ENCODE measurements around the gene DPPA5.
"Not testable (repeated sequence)": the region's sequence is repeated elsewhere in the genome, so short reads cannot be mapped to it uniquely, and the experiment has no call there.

The DPPA5 gene

DNA sequence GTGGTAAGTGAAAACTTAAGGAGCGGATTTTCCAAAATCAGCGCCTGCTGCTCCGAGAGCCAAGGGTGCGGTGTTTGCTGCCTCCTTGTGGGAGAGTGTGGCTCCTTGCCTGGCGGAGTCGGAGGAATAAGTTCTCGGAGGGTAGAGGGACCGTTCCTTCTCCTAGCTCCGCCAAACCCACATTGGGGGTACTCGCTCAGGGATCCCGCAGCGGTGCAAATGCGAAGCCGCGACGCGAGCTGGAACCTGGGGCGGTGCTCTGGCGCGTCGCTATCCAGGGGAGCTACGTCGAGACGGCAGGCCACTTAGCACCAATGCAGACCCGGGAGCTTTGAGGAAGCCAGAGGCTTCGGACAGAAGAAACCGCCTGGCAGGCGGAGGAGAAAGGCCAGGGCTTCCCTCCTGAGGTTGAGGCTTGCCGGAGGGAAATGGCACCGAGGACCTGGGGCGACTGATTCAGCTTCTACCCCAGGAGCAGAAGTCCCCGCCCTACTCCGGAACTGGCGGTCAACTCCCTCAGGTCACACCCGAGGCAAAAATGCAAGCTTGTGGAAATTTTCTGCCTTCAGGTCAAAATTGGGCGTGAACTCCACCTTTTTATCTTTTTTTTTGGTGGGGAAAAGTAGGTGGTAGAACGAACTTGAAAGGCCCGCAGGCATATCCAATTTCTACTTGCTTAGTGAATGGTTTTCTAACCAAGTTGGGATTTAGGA lies 34.9 kb upstream of the DPPA5 start:
- Histone ChIP-seq H3K36me3 (ENCODE audit: control insufficient read depth in 1 of 2, insufficient read depth in 2 of 2, low read length in 2 of 2) (no peaks in the 10 kb centered on the region), H3K9me3 (ENCODE audit: insufficient read depth, low read depth, low read length) (peaks cover 2% of the 10 kb centered on the region)

DNA sequence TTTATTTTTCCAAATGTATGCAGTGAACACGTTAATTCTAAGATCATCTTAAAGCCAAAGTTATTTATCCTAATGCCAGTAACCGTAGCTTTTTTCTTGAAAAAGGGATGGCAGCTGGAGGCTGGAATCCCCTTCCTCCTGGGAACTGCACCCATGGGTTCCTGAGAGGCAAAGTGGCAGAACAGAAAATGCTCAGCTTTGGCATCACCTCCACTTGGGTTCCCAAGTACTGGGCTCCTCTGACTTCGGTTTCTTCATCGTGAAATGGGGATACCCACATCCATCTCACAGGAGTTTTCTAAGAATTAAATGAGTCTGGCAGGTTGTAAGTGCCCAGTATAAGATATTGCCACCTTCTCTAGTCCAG lies 34.3 kb upstream of the DPPA5 start:
- no peaks in the 10 kb centered on the region for H3K27me3 ChIP-seq (ENCODE audit: insufficient read depth, low read length)
- H3K23ac ChIP-seq (ENCODE audit: low read length) = no peak overlapping the region
- no peak overlapping the region for H2BK12ac ChIP-seq (ENCODE audit: low read length)
- no peak for DNase-seq
- no peak overlapping the region for H3K4me3 ChIP-seq (ENCODE audit: low read depth, low read length)
- WGBS (ENCODE audit: extremely low coverage, insufficient coverage, insufficient read length) = no CpG with 5 or more reads among the region's 4 CpGs
- peaks cover 2% of the 10 kb centered on the region for H3K79me1 ChIP-seq (ENCODE audit: low read length)
- H2BK5ac ChIP-seq (ENCODE audit: low read depth, low read length, poor library complexity) = no peak overlapping the region
- no peak overlapping the region for H3K18ac ChIP-seq (ENCODE audit: low read length)
- no peaks in the 10 kb centered on the region for H3K79me2 ChIP-seq (ENCODE audit: control insufficient read depth, insufficient read depth, low read length, poor library complexity)
- no peaks in the 10 kb centered on the region for H3K36me3 ChIP-seq (ENCODE audit: control insufficient read depth in 1 of 2, insufficient read depth in 2 of 2, low read length in 2 of 2)
- H2BK120ac ChIP-seq (ENCODE audit: insufficient read depth, low read length, poor library complexity) = no peak overlapping the region
- no peak overlapping the region for H3K4ac ChIP-seq (ENCODE audit: low read depth, low read length)
- H3K4me1 ChIP-seq (ENCODE audit: control insufficient read depth in 1 of 2, insufficient read depth in 2 of 2, low read length in 2 of 2) = no peaks in the 10 kb centered on the region
- no peak overlapping the region for H4K12ac ChIP-seq (ENCODE audit: low read depth, low read length)
- H3K27ac ChIP-seq (ENCODE audit: low read depth, low read length) = no peak overlapping the region
- peaks cover 2% of the 10 kb centered on the region for H3K9me3 ChIP-seq (ENCODE audit: insufficient read depth, low read depth, low read length)
- H2AK5ac ChIP-seq (ENCODE audit: low read length) = no peak overlapping the region
- H3K9ac ChIP-seq (ENCODE audit: low read length) = no peak overlapping the region
- H3K4me2 ChIP-seq (ENCODE audit: low read length) = peak overlapping the region; percentile 57
- no peak overlapping the region for H4K91ac ChIP-seq (ENCODE audit: low read depth, low read length)
- peak overlapping the region; percentile 37 for H2AFZ ChIP-seq (ENCODE audit: insufficient read depth, low read length, poor library complexity)
- H3K14ac ChIP-seq (ENCODE audit: low read length) = no peak overlapping the region
- no peak overlapping the region for H4K8ac ChIP-seq (ENCODE audit: low read depth, low read length)

More for the DNA sequence above, 34.9 kb upstream of the DPPA5 start:
- peak; percentile 96 to 99 for DNase-seq
- Histone ChIP-seq H3K79me1 (ENCODE audit: low read length) (peaks cover 2% of the 10 kb centered on the region), H4K12ac (ENCODE audit: low read depth, low read length) (no peak overlapping the region), H3K14ac (ENCODE audit: low read length) (no peak overlapping the region), H3K4ac (ENCODE audit: low read depth, low read length) (no peak overlapping the region), H2BK12ac (ENCODE audit: low read length) (no peak overlapping the region), H2BK5ac (ENCODE audit: low read depth, low read length, poor library complexity) (no peak overlapping the region), H2AFZ (ENCODE audit: insufficient read depth, low read length, poor library complexity) (peak overlapping the region; percentile 37), H3K4me1 (ENCODE audit: control insufficient read depth in 1 of 2, insufficient read depth in 2 of 2, low read length in 2 of 2) (no peaks in the 10 kb centered on the region), H3K23ac (ENCODE audit: low read length) (no peak overlapping the region), H3K4me3 (ENCODE audit: low read depth, low read length) (peak overlapping the region; percentile 62), H3K27me3 (ENCODE audit: insufficient read depth, low read length) (no peaks in the 10 kb centered on the region), H3K27ac (ENCODE audit: low read depth, low read length) (no peak overlapping the region), H4K8ac (ENCODE audit: low read depth, low read length) (peak overlapping the region; percentile 40), H3K79me2 (ENCODE audit: control insufficient read depth, insufficient read depth, low read length, poor library complexity) (no peaks in the 10 kb centered on the region), H3K9ac (ENCODE audit: low read length) (no peak overlapping the region), H3K4me2 (ENCODE audit: low read length) (peak overlapping the region; percentile 57), H2BK120ac (ENCODE audit: insufficient read depth, low read length, poor library complexity) (no peak overlapping the region), H4K91ac (ENCODE audit: low read depth, low read length) (no peak overlapping the region), H3K18ac (ENCODE audit: low read length) (no peak overlapping the region), H2AK5ac (ENCODE audit: low read length) (no peak overlapping the region)
- no CpG with 5 or more reads among the region's 38 CpGs for WGBS (ENCODE audit: extremely low coverage, insufficient coverage, insufficient read length)

GRCh38 chr6:73382462-73383113 lies 28.5 kb upstream of the DPPA5 start:
- Histone ChIP-seq H3K27me3 (ENCODE audit: insufficient read depth, low read length) (no peaks in the 10 kb centered on the region), H2BK5ac (ENCODE audit: low read depth, low read length, poor library complexity) (no peak overlapping the region)
- WGBS (ENCODE audit: extremely low coverage, insufficient coverage, insufficient read length) = no CpG with 5 or more reads among the region's 6 CpGs

DNA sequence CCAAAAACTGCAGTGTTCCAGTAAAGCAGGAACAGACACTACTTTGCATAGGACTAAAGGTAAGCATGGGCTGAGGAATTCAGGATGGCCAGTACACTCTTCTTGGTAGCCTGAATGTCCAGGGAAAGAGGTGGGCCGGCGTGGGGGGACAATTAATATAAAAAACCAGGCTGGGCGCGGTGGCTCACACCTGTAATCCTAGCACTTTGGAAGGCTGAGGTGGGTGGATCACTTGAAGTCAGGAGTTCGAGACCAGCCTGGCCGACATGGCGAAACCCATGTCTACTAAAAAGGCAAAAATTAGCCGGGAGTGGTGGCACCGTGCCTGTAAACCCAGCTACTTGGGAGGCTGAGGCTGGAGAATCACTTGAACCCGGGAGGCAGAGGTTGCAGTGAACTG lies 27.5 kb upstream of the DPPA5 start:
- H2AK5ac ChIP-seq (ENCODE audit: low read length); H2AFZ ChIP-seq (ENCODE audit: insufficient read depth, low read length, poor library complexity): not testable (repeated sequence)

More at GRCh38 chr6:73382462-73383113, 28.5 kb upstream of the DPPA5 start:
- Histone ChIP-seq H2AK5ac (ENCODE audit: low read length) (no peak overlapping the region), H4K12ac (ENCODE audit: low read depth, low read length) (no peak overlapping the region), H3K4me1 (ENCODE audit: control insufficient read depth in 1 of 2, insufficient read depth in 2 of 2, low read length in 2 of 2) (no peaks in the 10 kb centered on the region), H4K91ac (ENCODE audit: low read depth, low read length) (no peak overlapping the region), H2BK12ac (ENCODE audit: low read length) (no peak overlapping the region), H3K9ac (ENCODE audit: low read length) (no peak overlapping the region), H3K27ac (ENCODE audit: low read depth, low read length) (no peak overlapping the region), H3K79me1 (ENCODE audit: low read length) (no peaks in the 10 kb centered on the region), H3K4ac (ENCODE audit: low read depth, low read length) (no peak overlapping the region), H3K18ac (ENCODE audit: low read length) (no peak overlapping the region), H3K9me3 (ENCODE audit: insufficient read depth, low read depth, low read length) (no peaks in the 10 kb centered on the region), H3K4me2 (ENCODE audit: low read length) (no peak overlapping the region), H3K36me3 (ENCODE audit: control insufficient read depth in 1 of 2, insufficient read depth in 2 of 2, low read length in 2 of 2) (no peaks in the 10 kb centered on the region), H3K4me3 (ENCODE audit: low read depth, low read length) (no peak overlapping the region), H2AFZ (ENCODE audit: insufficient read depth, low read length, poor library complexity) (no peak overlapping the region), H3K79me2 (ENCODE audit: control insufficient read depth, insufficient read depth, low read length, poor library complexity) (no peaks in the 10 kb centered on the region), H3K14ac (ENCODE audit: low read length) (no peak overlapping the region), H4K8ac (ENCODE audit: low read depth, low read length) (no peak overlapping the region), H3K23ac (ENCODE audit: low read length) (no peak overlapping the region), H2BK120ac (ENCODE audit: insufficient read depth, low read length, poor library complexity) (no peak overlapping the region)
- peak; percentile 89 to 96 for DNase-seq

More for the DNA sequence above, 27.5 kb upstream of the DPPA5 start:
- not testable (repeated sequence) for H4K91ac ChIP-seq (ENCODE audit: low read depth, low read length); H2BK5ac ChIP-seq (ENCODE audit: low read depth, low read length, poor library complexity); H3K14ac ChIP-seq (ENCODE audit: low read length); H4K12ac ChIP-seq (ENCODE audit: low read depth, low read length); H3K9ac ChIP-seq (ENCODE audit: low read length); H3K27ac ChIP-seq (ENCODE audit: low read depth, low read length); H3K79me1 ChIP-seq (ENCODE audit: low read length); H3K79me2 ChIP-seq (ENCODE audit: control insufficient read depth, insufficient read depth, low read length, poor library complexity); H3K27me3 ChIP-seq (ENCODE audit: insufficient read depth, low read length); H2BK12ac ChIP-seq (ENCODE audit: low read length); H3K36me3 ChIP-seq (ENCODE audit: control insufficient read depth in 1 of 2, insufficient read depth in 2 of 2, low read length in 2 of 2); H3K23ac ChIP-seq (ENCODE audit: low read length); DNase-seq; H3K4me1 ChIP-seq (ENCODE audit: control insufficient read depth in 1 of 2, insufficient read depth in 2 of 2, low read length in 2 of 2); H3K4me2 ChIP-seq (ENCODE audit: low read length); H3K18ac ChIP-seq (ENCODE audit: low read length); H4K8ac ChIP-seq (ENCODE audit: low read depth, low read length); H3K9me3 ChIP-seq (ENCODE audit: insufficient read depth, low read depth, low read length); H3K4ac ChIP-seq (ENCODE audit: low read depth, low read length); H2BK120ac ChIP-seq (ENCODE audit: insufficient read depth, low read length, poor library complexity); H3K4me3 ChIP-seq (ENCODE audit: low read depth, low read length)
- WGBS (ENCODE audit: extremely low coverage, insufficient coverage, insufficient read length) = no CpG with 5 or more reads among the region's 10 CpGs
